Glomerular visceral epithelial cell (primary cell): ENCODE data around the gene LRP2.

Experiments used
- DNase-seq: peaks from one replicate; pipeline ENCODE4 v3.0.0-alpha.2; 2016; ENCODE audit errors: extremely low spot score

The LRP2 gene

GRCh38 chr2:169247211-169247610, 115.1 kb downstream of the LRP2 start:
- no peak for DNase-seq

GRCh38 chr2:169240405-169240804, 121.9 kb downstream of the LRP2 start:
- no peak for DNase-seq

- no peak for DNase-seq
Measured at GRCh38 chr2:169237939-169238338, 124.4 kb downstream of the LRP2 start.

GRCh38 chr2:169237286-169237685, 125.0 kb downstream of the LRP2 start:
- no peak for DNase-seq

- DNase-seq: no peak
Measured at GRCh38 chr2:169232551-169233154, 129.7 kb downstream of the LRP2 start.

GRCh38 chr2:169230204-169230603, 132.1 kb downstream of the LRP2 start:
- DNase-seq: no peak

GRCh38 chr2:169229590-169229989, 132.7 kb downstream of the LRP2 start:
- DNase-seq: no peak

GRCh38 chr2:169225906-169226305, 136.4 kb downstream of the LRP2 start:
- DNase-seq: no peak

- DNase-seq: no peak
Measured at GRCh38 chr2:169225233-169225750, 137.0 kb downstream of the LRP2 start.

- DNase-seq: no peak
Measured at GRCh38 chr2:169222665-169223064, 139.7 kb downstream of the LRP2 start.

GRCh38 chr2:169221745-169222369, 140.5 kb downstream of the LRP2 start:
- DNase-seq: peak; percentile 9

- DNase-seq: no peak
Measured at GRCh38 chr2:169210917-169211316, 151.4 kb downstream of the LRP2 start.

- no peak for DNase-seq
Measured at GRCh38 chr2:169208026-169208425, 154.3 kb downstream of the LRP2 start.

GRCh38 chr2:169205176-169205575, 157.2 kb downstream of the LRP2 start:
- DNase-seq: no peak

GRCh38 chr2:169203952-169204351, 158.4 kb downstream of the LRP2 start:
- DNase-seq: no peak

- DNase-seq: no peak
Measured at GRCh38 chr2:169200756-169201155, 161.6 kb downstream of the LRP2 start.

- DNase-seq: no peak
Measured at GRCh38 chr2:169193618-169194017, 168.7 kb downstream of the LRP2 start.

- DNase-seq: no peak
Measured at GRCh38 chr2:169190197-169190775, 172.0 kb downstream of the LRP2 start.

GRCh38 chr2:169189132-169189531, 173.2 kb downstream of the LRP2 start:
- no peak for DNase-seq

- DNase-seq: no peak
Measured at GRCh38 chr2:169185711-169186110, 176.6 kb downstream of the LRP2 start.

GRCh38 chr2:169184074-169184473, 178.3 kb downstream of the LRP2 start:
- no peak for DNase-seq

- no peak for DNase-seq
Measured at GRCh38 chr2:169182573-169182972, 179.8 kb downstream of the LRP2 start.

GRCh38 chr2:169178804-169179390, 183.4 kb downstream of the LRP2 start:
- no peak for DNase-seq
